ENCODE data around the gene SNTB2. TPM values are rescaled to one million over a fixed set of nuclear protein-coding genes. Genes with fewer than 3 reads are reported as not detected.

The SNTB2 gene
- total and polyA plus RNA-seq, 10 of the 15 experiments (the other 5 are each of a cell fraction or from before 2014, with no cell fraction given): 1.2 to 15.7 (median 5.0) TPM

Small RNA genes lying within 50 kb of the gene (small RNA-seq; reads per million reads assigned to genes)
- gene RF00019 (not detected), gene RNU6-22P (not detected)

Other genes starting within 250 kb of the SNTB2 start
Only the 7 nearest of the 10 such genes appear.
- 0.06 TPM in 1 of 2 replicates, not detected in the other for gene HAS3, start 81.5 kb upstream of the SNTB2 start, total RNA-seq (2014; rRNA removed)
- 0.05 and 0.13 TPM in 2 replicates for gene HAS3, start 81.5 kb upstream of the SNTB2 start, total RNA-seq (2014; rRNA removed; fragmentation: Illumina TruSeq; extraction: Trizol)
- gene HAS3, start 81.5 kb upstream of the SNTB2 start, total RNA-seq (2021): 0.32 and 0.56 TPM in 2 replicates
- gene HAS3, start 81.5 kb upstream of the SNTB2 start, polyA plus RNA-seq (2011; rRNA removed): 0.22 TPM in 2 replicates
- 0.16 and 0.19 TPM in 2 replicates for gene HAS3, start 81.5 kb upstream of the SNTB2 start, polyA plus RNA-seq (2014; fragmentation: Illumina TruSeq; extraction: Trizol)
- gene HAS3, start 81.5 kb upstream of the SNTB2 start, polyA plus RNA-seq (2014; fragmentation: Nextera tagmentation; extraction: Ambion mirVana): under 1 TPM in 1 of 2 experiments, not detected in 1; 0.09 TPM
- gene HAS3, start 81.5 kb upstream of the SNTB2 start, polyA plus RNA-seq (2014; rRNA removed): 0.18 and 0.36 TPM in 2 replicates
- gene HAS3, start 81.5 kb upstream of the SNTB2 start, polyA plus RNA-seq (2016; fragmentation: Nextera tagmentation; extraction: Ambion mirVana): under 1 TPM in 1 of 2 experiments, not detected in 1; 0.48 TPM
- 42.0 and 44.1 TPM in 2 replicates for gene CHTF8, start 54.6 kb upstream of the SNTB2 start, total RNA-seq (2014; rRNA removed)
- gene CHTF8, start 54.6 kb upstream of the SNTB2 start, total RNA-seq (2014; rRNA removed; fragmentation: Illumina TruSeq; extraction: Trizol): 91.6 and 93.4 TPM in 2 replicates
- gene CHTF8, start 54.6 kb upstream of the SNTB2 start, total RNA-seq (2021): 130 and 133 TPM in 2 replicates
- gene CHTF8, start 54.6 kb upstream of the SNTB2 start, polyA plus RNA-seq (2011; rRNA removed): 78.0 and 121 TPM in 2 replicates
- 136 and 159 TPM in 2 replicates for gene CHTF8, start 54.6 kb upstream of the SNTB2 start, polyA plus RNA-seq (2014; fragmentation: Illumina TruSeq; extraction: Trizol)
- gene CHTF8, start 54.6 kb upstream of the SNTB2 start, polyA plus RNA-seq (2014; fragmentation: Nextera tagmentation; extraction: Ambion mirVana): 10 to 100 TPM; 18.5 to 52.7 TPM
- 146 and 153 TPM in 2 replicates for gene CHTF8, start 54.6 kb upstream of the SNTB2 start, polyA plus RNA-seq (2014; rRNA removed)
- 100 to 1,000 TPM; 101 to 103 TPM for gene CHTF8, start 54.6 kb upstream of the SNTB2 start, polyA plus RNA-seq (2016; fragmentation: Nextera tagmentation; extraction: Ambion mirVana)
- gene UTP4, start 54.5 kb upstream of the SNTB2 start, total RNA-seq (2014; rRNA removed): 32.4 and 34.6 TPM in 2 replicates
- gene UTP4, start 54.5 kb upstream of the SNTB2 start, total RNA-seq (2014; rRNA removed; fragmentation: Illumina TruSeq; extraction: Trizol): 30.9 and 32.5 TPM in 2 replicates
- 80.9 and 82.2 TPM in 2 replicates for gene UTP4, start 54.5 kb upstream of the SNTB2 start, total RNA-seq (2021)
- gene UTP4, start 54.5 kb upstream of the SNTB2 start, polyA plus RNA-seq (2011; rRNA removed): 84.0 and 101 TPM in 2 replicates
- 97.7 and 111 TPM in 2 replicates for gene UTP4, start 54.5 kb upstream of the SNTB2 start, polyA plus RNA-seq (2014; fragmentation: Illumina TruSeq; extraction: Trizol)
- gene UTP4, start 54.5 kb upstream of the SNTB2 start, polyA plus RNA-seq (2014; fragmentation: Nextera tagmentation; extraction: Ambion mirVana): 10 to 100 TPM; 52.5 to 85.8 TPM
- 67.5 and 73.4 TPM in 2 replicates for gene UTP4, start 54.5 kb upstream of the SNTB2 start, polyA plus RNA-seq (2014; rRNA removed)
- 100 to 1,000 TPM; 126 to 131 TPM for gene UTP4, start 54.5 kb upstream of the SNTB2 start, polyA plus RNA-seq (2016; fragmentation: Nextera tagmentation; extraction: Ambion mirVana)
- gene VPS4A, start 124.2 kb downstream of the SNTB2 start, total RNA-seq (2014; rRNA removed): 21.4 and 22.5 TPM in 2 replicates
- 16.1 and 17.2 TPM in 2 replicates for gene VPS4A, start 124.2 kb downstream of the SNTB2 start, total RNA-seq (2014; rRNA removed; fragmentation: Illumina TruSeq; extraction: Trizol)
- 21.4 and 22.2 TPM in 2 replicates for gene VPS4A, start 124.2 kb downstream of the SNTB2 start, total RNA-seq (2021)
- gene VPS4A, start 124.2 kb downstream of the SNTB2 start, polyA plus RNA-seq (2011; rRNA removed): 5.7 and 8.7 TPM in 2 replicates
- gene VPS4A, start 124.2 kb downstream of the SNTB2 start, polyA plus RNA-seq (2014; fragmentation: Illumina TruSeq; extraction: Trizol): 13.8 and 22.2 TPM in 2 replicates
- gene VPS4A, start 124.2 kb downstream of the SNTB2 start, polyA plus RNA-seq (2014; fragmentation: Nextera tagmentation; extraction: Ambion mirVana): 1 to 10 TPM; 5.2 to 8.7 TPM
- gene VPS4A, start 124.2 kb downstream of the SNTB2 start, polyA plus RNA-seq (2014; rRNA removed): 20.3 and 24.0 TPM in 2 replicates
- gene VPS4A, start 124.2 kb downstream of the SNTB2 start, polyA plus RNA-seq (2016; fragmentation: Nextera tagmentation; extraction: Ambion mirVana): 10 to 100 TPM; 34.6 to 36.3 TPM
- 32.5 and 42.0 TPM in 2 replicates for gene PDF, start 143.4 kb downstream of the SNTB2 start, total RNA-seq (2014; rRNA removed)
- gene PDF, start 143.4 kb downstream of the SNTB2 start, total RNA-seq (2014; rRNA removed; fragmentation: Illumina TruSeq; extraction: Trizol): 2.4 and 3.0 TPM in 2 replicates
- 25.8 and 28.7 TPM in 2 replicates for gene PDF, start 143.4 kb downstream of the SNTB2 start, total RNA-seq (2021)
- 1.4 and 4.6 TPM in 2 replicates for gene PDF, start 143.4 kb downstream of the SNTB2 start, polyA plus RNA-seq (2011; rRNA removed)
- 1.9 and 2.4 TPM in 2 replicates for gene PDF, start 143.4 kb downstream of the SNTB2 start, polyA plus RNA-seq (2014; fragmentation: Illumina TruSeq; extraction: Trizol)
- gene PDF, start 143.4 kb downstream of the SNTB2 start, polyA plus RNA-seq (2014; fragmentation: Nextera tagmentation; extraction: Ambion mirVana): under 1 TPM; 0.13 to 0.37 TPM
- gene PDF, start 143.4 kb downstream of the SNTB2 start, polyA plus RNA-seq (2014; rRNA removed): 30.1 and 37.6 TPM in 2 replicates
- gene PDF, start 143.4 kb downstream of the SNTB2 start, polyA plus RNA-seq (2016; fragmentation: Nextera tagmentation; extraction: Ambion mirVana): 10 to 100 TPM; 38.5 to 44.1 TPM
- 38.0 and 39.6 TPM in 2 replicates for gene COG8, start 152.4 kb downstream of the SNTB2 start, total RNA-seq (2014; rRNA removed)
- 18.1 and 19.1 TPM in 2 replicates for gene COG8, start 152.4 kb downstream of the SNTB2 start, total RNA-seq (2014; rRNA removed; fragmentation: Illumina TruSeq; extraction: Trizol)
- gene COG8, start 152.4 kb downstream of the SNTB2 start, total RNA-seq (2021): 29.9 and 38.6 TPM in 2 replicates
- gene COG8, start 152.4 kb downstream of the SNTB2 start, polyA plus RNA-seq (2011; rRNA removed): 12.4 and 20.3 TPM in 2 replicates
- gene COG8, start 152.4 kb downstream of the SNTB2 start, polyA plus RNA-seq (2014; fragmentation: Illumina TruSeq; extraction: Trizol): 13.1 and 17.5 TPM in 2 replicates
- 1 to 10 TPM; 2.8 to 3.1 TPM for gene COG8, start 152.4 kb downstream of the SNTB2 start, polyA plus RNA-seq (2014; fragmentation: Nextera tagmentation; extraction: Ambion mirVana)
- gene COG8, start 152.4 kb downstream of the SNTB2 start, polyA plus RNA-seq (2014; rRNA removed): 25.1 and 27.2 TPM in 2 replicates
- gene COG8, start 152.4 kb downstream of the SNTB2 start, polyA plus RNA-seq (2016; fragmentation: Nextera tagmentation; extraction: Ambion mirVana): 10 to 100 TPM; 29.2 to 31.0 TPM
- gene NIP7, start 152.6 kb downstream of the SNTB2 start, total RNA-seq (2014; rRNA removed): 35.5 and 43.2 TPM in 2 replicates
- 54.1 and 58.9 TPM in 2 replicates for gene NIP7, start 152.6 kb downstream of the SNTB2 start, total RNA-seq (2014; rRNA removed; fragmentation: Illumina TruSeq; extraction: Trizol)
- 38.5 and 39.1 TPM in 2 replicates for gene NIP7, start 152.6 kb downstream of the SNTB2 start, total RNA-seq (2021)
- 18.8 and 20.7 TPM in 2 replicates for gene NIP7, start 152.6 kb downstream of the SNTB2 start, polyA plus RNA-seq (2011; rRNA removed)
- gene NIP7, start 152.6 kb downstream of the SNTB2 start, polyA plus RNA-seq (2014; fragmentation: Illumina TruSeq; extraction: Trizol): 57.7 and 68.6 TPM in 2 replicates
- gene NIP7, start 152.6 kb downstream of the SNTB2 start, polyA plus RNA-seq (2014; fragmentation: Nextera tagmentation; extraction: Ambion mirVana): 10 to 100 TPM; 57.8 to 62.9 TPM
- 35.5 and 38.6 TPM in 2 replicates for gene NIP7, start 152.6 kb downstream of the SNTB2 start, polyA plus RNA-seq (2014; rRNA removed)
- 10 to 100 TPM; 56.6 to 56.7 TPM for gene NIP7, start 152.6 kb downstream of the SNTB2 start, polyA plus RNA-seq (2016; fragmentation: Nextera tagmentation; extraction: Ambion mirVana)